HepG2 (cell line): ENCODE measurements around the gene NPC2. TPM values are rescaled to one million over a fixed set of nuclear protein-coding genes. Genes with fewer than 3 reads are reported as not detected.

ENCODE experiments used
- ATF7 ChIP-seq, 2 experiments: fragments of 450-650 bp in 1 of 2; sonication (generic) in 1 of 2; formaldehyde crosslinking in 1 of 2; IDR thresholded peaks; 2 replicates each; pipeline versions ENCODE4 v1.4.0 to v1.6.1; 2016 to 2020; ENCODE audit warnings: antibody characterized with exemption in 1 of 2, mild to moderate bottlenecking in 1 of 2, missing genetic modification reagents in 1 of 2
- BATF2 ChIP-seq: sonication (generic); formaldehyde crosslinking; IDR thresholded peaks from 2 replicates; pipeline ENCODE4 v1.8.0; 2022; ENCODE audit warnings: mild to moderate bottlenecking, missing genetic modification reagents, moderate library complexity
- ELF4 ChIP-seq: sonication (generic); formaldehyde crosslinking; IDR thresholded peaks from 2 replicates; pipeline ENCODE4 v1.5.0; 2020; ENCODE audit warnings: missing genetic modification reagents, mild to moderate bottlenecking, moderate library complexity, borderline replicate concordance
- HMG20B ChIP-seq: conservative IDR thresholded peaks from 2 replicates; pipeline ENCODE4 v1.6.1; 2016; ENCODE audit warnings: missing genetic modification reagents, missing compliant biosample characterization
- NFIB ChIP-seq: sonication (generic); formaldehyde crosslinking; IDR thresholded peaks from 2 replicates; pipeline ENCODE4 v1.9.0; 2021; ENCODE audit warnings: missing genetic modification reagents, mild to moderate bottlenecking, borderline replicate concordance
- PAX8 ChIP-seq: sonication (generic); formaldehyde crosslinking; IDR thresholded peaks from 2 replicates; pipeline ENCODE4 v1.8.0; 2022; ENCODE audit warnings: mild to moderate bottlenecking, missing genetic modification reagents, borderline replicate concordance
- PBX2 ChIP-seq: IDR thresholded peaks from 2 replicates; pipeline ENCODE4 v1.6.1; 2016; ENCODE audit warnings: control low read depth
- PHF20 ChIP-seq: sonication (generic); formaldehyde crosslinking; IDR thresholded peaks from 2 replicates; pipeline ENCODE4 v1.5.0; 2020; ENCODE audit warnings: mild to moderate bottlenecking, missing genetic modification reagents
- PREB ChIP-seq: sonication (generic); formaldehyde crosslinking; IDR thresholded peaks from 2 replicates; pipeline ENCODE4 v1.4.0; 2020; ENCODE audit warnings: missing genetic modification reagents
- TFDP2 ChIP-seq: sonication (generic); formaldehyde crosslinking; IDR thresholded peaks from 2 replicates; pipeline ENCODE4 v1.4.0; 2020; ENCODE audit warnings: missing genetic modification reagents
- TIGD3 ChIP-seq: sonication (generic); formaldehyde crosslinking; IDR thresholded peaks from 2 replicates; pipeline ENCODE4 v1.5.1; 2020; ENCODE audit warnings: mild to moderate bottlenecking, missing genetic modification reagents, borderline replicate concordance
- TRIM24 ChIP-seq: sonication (generic); formaldehyde crosslinking; IDR thresholded peaks from 2 replicates; pipeline ENCODE4 v1.8.0; 2022; ENCODE audit warnings: mild to moderate bottlenecking, missing genetic modification reagents
- ZBED4 ChIP-seq: sonication (generic); formaldehyde crosslinking; IDR thresholded peaks from 2 replicates; pipeline ENCODE4 v1.4.0; 2020; ENCODE audit warnings: missing genetic modification reagents, borderline replicate concordance
- ZNF274 ChIP-seq: sonication (generic); formaldehyde crosslinking; IDR thresholded peaks from 2 replicates; pipeline ENCODE4 v1.5.1; 2020; ENCODE audit warnings: mild to moderate bottlenecking, missing genetic modification reagents
- ZNF317 ChIP-seq: sonication (generic); formaldehyde crosslinking; IDR thresholded peaks from 2 replicates; pipeline ENCODE4 v1.5.0; 2020; ENCODE audit warnings: mild to moderate bottlenecking, missing genetic modification reagents
- ZNF432 ChIP-seq: sonication (generic); formaldehyde crosslinking; IDR thresholded peaks from 2 replicates; pipeline ENCODE4 v1.5.0; 2020; ENCODE audit warnings: missing genetic modification reagents, mild to moderate bottlenecking, borderline replicate concordance
- ZNF530 ChIP-seq: sonication (generic); formaldehyde crosslinking; IDR thresholded peaks from 2 replicates; pipeline ENCODE4 v1.5.0; 2020; ENCODE audit warnings: low read depth, mild to moderate bottlenecking, missing genetic modification reagents
- ZNF552 ChIP-seq: sonication (generic); formaldehyde crosslinking; IDR thresholded peaks from 2 replicates; pipeline ENCODE4 v1.9.0; 2022; ENCODE audit warnings: missing genetic modification reagents, mild to moderate bottlenecking, borderline replicate concordance
- ZNF629 ChIP-seq: sonication (generic); formaldehyde crosslinking; conservative IDR thresholded peaks from 2 replicates; pipeline ENCODE4 v1.5.0; 2020; ENCODE audit warnings: missing genetic modification reagents
- ZNF720 ChIP-seq: sonication (generic); formaldehyde crosslinking; IDR thresholded peaks from 2 replicates; pipeline ENCODE4 v1.4.0; 2020; ENCODE audit warnings: missing genetic modification reagents
- polyA plus RNA-seq, 8 experiments: library from polyadenylated mRNA; depleted of rRNA in 3 of 8; stranded (reverse) in 7 of 8; unstranded in 1 of 8; fragments of >200 nt; fragmentation: Illumina TruSeq in 4 of 8; extraction: Trizol in 4 of 8; gene quantifications; 2 replicates each; pipeline versions ENCODE4 v1.2.1 to v1.2.3, GENCODE V29; 2011 to 2016; ENCODE audit warnings: low read depth in 4 of 8, missing spikeins in 1 of 8, mixed read lengths in 1 of 8; ENCODE audit not compliant: insufficient read depth in 1 of 8
- total RNA-seq, 5 experiments: library from RNA; depleted of rRNA; stranded (reverse); fragments of >200 nt; fragmentation: Illumina TruSeq; extraction: Trizol; gene quantifications; 2 replicates each; pipeline ENCODE4 v1.2.3, GENCODE V29; 2016; ENCODE audit warnings: low read depth in 1 of 5

Gene NPC2
- total and polyA plus RNA-seq, 2 of the 13 experiments (the other 11 are each of a cell fraction or from before 2014, with no cell fraction given) = 132 to 164 TPM

GRCh38 chr14:74492776-74493342, at the start of gene NPC2 (continued):
- no peak for TF ChIP-seq TRIM24 (CRISPR knock-in tag)
- TF ChIP-seq TIGD3 (CRISPR knock-in tag) = 0 out of 2 replicates have a peak, but pooled peaks have one; percentile 51
- no peak for TF ChIP-seq PAX8 (CRISPR knock-in tag)
- no peak for TF ChIP-seq PBX2 (CRISPR knock-in tag)
- TF ChIP-seq PREB = no peak
- no peak for TF ChIP-seq HMG20B (CRISPR knock-in tag)
- TF ChIP-seq BATF2 (CRISPR knock-in tag) = no peak
- TF ChIP-seq ELF4 (CRISPR knock-in tag) = no peak
- no peak for TF ChIP-seq ZNF552 (CRISPR knock-in tag)
- peak; percentile 76; the same call in 1 of the 2 replicates for TF ChIP-seq ZNF274 (CRISPR knock-in tag)
- no peak; the same call in none of the 2 replicates for TF ChIP-seq TFDP2 (CRISPR knock-in tag)
- TF ChIP-seq ATF7 (IDR thresholded peaks at IDR 0.05) = no peak
- TF ChIP-seq ATF7 (CRISPR knock-in tag; IDR thresholded peaks at IDR 0.05) = 0 out of 2 replicates have a peak, but pooled peaks have one; percentile 44
- no peak for TF ChIP-seq ZNF530 (CRISPR knock-in tag)
- no peak for TF ChIP-seq ZNF432
- TF ChIP-seq NFIB (CRISPR knock-in tag) = no peak
- no peak for TF ChIP-seq PHF20
- TF ChIP-seq ZNF317 (CRISPR knock-in tag) = peak; percentile 76
- TF ChIP-seq ZBED4 (CRISPR knock-in tag) = peak; percentile 71; the same call in 1 of the 2 replicates
- TF ChIP-seq ZNF629 (CRISPR knock-in tag) = no peak
- no peak for TF ChIP-seq ZNF720
